Stimulated activated CD4-positive, alpha-beta T cell treated with anti-CD3 and anti-CD28 coated beads, Interleukin-4, amount 100 ng/mL, for 4 hours (primary cell): Measurements from ENCODE around the gene TIMM21.

Experiments
- DNase-seq, 2 experiments: peaks; one replicate each; pipeline ENCODE4 v3.0.0-alpha.2; 2020

Gene TIMM21

GRCh38 chr18:74196220-74197119 is 48.1 kb downstream of the TIMM21 start:
- peak; percentile 20 to 40 for DNase-seq

GRCh38 chr18:74197705-74198341 is 49.5 kb downstream of the TIMM21 start:
- no peak for DNase-seq

DNA sequence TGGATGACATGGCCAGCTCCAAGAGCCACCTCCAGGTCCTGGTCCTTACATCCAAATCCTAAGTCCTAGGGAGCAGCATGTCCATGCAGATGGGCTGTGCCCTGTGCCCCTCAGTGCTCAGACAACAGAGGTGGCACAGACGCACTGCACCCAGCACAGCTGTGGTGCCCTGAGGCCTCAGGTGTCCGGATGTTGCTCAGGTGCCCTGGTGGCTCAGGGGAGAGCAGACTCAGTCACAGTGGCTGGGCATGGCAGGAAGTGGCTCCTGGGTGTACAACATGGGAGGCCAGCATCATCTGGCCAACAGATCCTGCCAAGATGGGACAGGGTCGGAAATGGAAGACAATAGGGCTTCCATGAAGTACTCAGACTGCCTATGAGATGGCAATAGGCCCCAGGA is 50.1 kb downstream of the TIMM21 start:
- DNase-seq = no peak

- DNase-seq = no peak
Measured at GRCh38 chr18:74200780-74201179, 52.5 kb downstream of the TIMM21 start.

- no peak for DNase-seq
Measured at GRCh38 chr18:74203811-74204210, 55.5 kb downstream of the TIMM21 start.

GRCh38 chr18:74204526-74205152 is 56.3 kb downstream of the TIMM21 start:
- DNase-seq = no peak
